Subcutaneous abdominal adipose tissue (tissue), 5 donors: ENCODE measurements around the gene SDCBP2.

Source experiments
- H3K27ac ChIP-seq: one replicate; pipeline ENCODE4 v1.7.0; 2013; ENCODE audit warnings: low read depth, mild to moderate bottlenecking, inconsistent platforms, low read length, moderate library complexity
- H3K27me3 ChIP-seq, 5 donors: one replicate each; pipeline ENCODE4 v1.7.0; 2013; ENCODE audit warnings: low read length in 5 of 5, inconsistent platforms in 1 of 5; ENCODE audit not compliant: control insufficient read depth in 5 of 5, insufficient read depth in 4 of 5
- H3K36me3 ChIP-seq, 5 donors: one replicate each; pipeline ENCODE4 v1.7.0; 2013; ENCODE audit warnings: low read length in 5 of 5; ENCODE audit not compliant: control insufficient read depth in 5 of 5, insufficient read depth in 5 of 5
- H3K4me1 ChIP-seq, 5 donors: one replicate each; pipeline ENCODE4 v1.7.0; 2013; ENCODE audit warnings: low read length in 5 of 5, mild to moderate bottlenecking in 3 of 5, moderate library complexity in 1 of 5; ENCODE audit not compliant: control insufficient read depth in 5 of 5, insufficient read depth in 5 of 5
- H3K4me3 ChIP-seq, 5 donors: one replicate each; pipeline ENCODE4 v1.7.0; 2013; ENCODE audit warnings: low read length in 5 of 5, low read depth in 1 of 5
- H3K9ac ChIP-seq, 5 donors: one replicate each; pipeline ENCODE4 v1.7.0; 2013; ENCODE audit warnings: low read length in 5 of 5, mild to moderate bottlenecking in 4 of 5, moderate library complexity in 3 of 5
- H3K9me3 ChIP-seq, 5 donors: one replicate each; pipeline ENCODE4 v1.7.0; 2013; ENCODE audit warnings: low read length in 5 of 5; ENCODE audit not compliant: control insufficient read depth in 5 of 5
- donor health status: healthy.
- donor health status: healthy.
- donor health status: healthy.
- donor health status: healthy.
- donor health status: healthy.

SDCBP2 gene

DNA sequence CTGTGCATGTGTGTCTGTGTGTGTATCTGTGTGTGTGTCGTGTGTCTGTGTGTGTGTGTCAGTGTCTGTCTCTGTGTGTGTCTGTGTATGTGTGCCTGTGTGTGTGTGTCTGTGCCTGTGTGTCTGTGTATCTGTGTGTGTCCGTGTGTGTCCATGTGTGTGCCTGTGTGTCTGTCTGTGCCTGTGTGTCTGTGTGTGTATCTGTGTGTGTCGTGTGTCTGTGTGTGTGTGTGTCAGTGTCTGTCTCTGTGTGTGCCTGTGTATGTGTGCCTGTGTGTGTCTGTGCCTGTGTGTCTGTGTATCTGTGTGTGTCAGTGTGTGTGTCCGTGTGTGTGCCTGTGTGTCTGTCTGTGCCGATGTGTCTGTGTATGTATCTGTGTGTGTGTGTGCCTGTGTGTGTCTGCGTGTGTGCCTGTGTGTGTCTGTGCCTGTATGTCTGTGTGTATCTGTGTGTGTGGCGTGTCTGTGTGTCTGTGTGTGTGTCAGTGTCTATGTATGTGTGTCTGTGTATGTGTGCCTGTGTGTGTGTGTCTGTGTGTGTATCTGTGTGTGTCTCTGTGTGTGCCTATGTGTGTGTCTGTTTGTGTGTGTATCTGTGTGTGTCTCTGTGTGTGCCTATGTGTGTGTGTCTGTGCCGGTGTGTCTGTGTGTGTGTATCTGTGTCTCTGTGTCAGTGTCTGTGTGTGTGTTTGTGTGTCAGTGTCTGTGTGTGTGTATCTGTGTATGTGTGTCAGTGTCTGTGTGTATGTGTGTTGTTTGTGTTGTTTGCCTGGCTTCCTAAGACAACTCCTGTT, 51.2 kb downstream of the SDCBP2 start:
- H3K9ac ChIP-seq: no peak overlapping the region
- no peaks in the 10 kb centered on the region for H3K9me3 ChIP-seq
- no peak overlapping the region for H3K27ac ChIP-seq
- H3K36me3 ChIP-seq: peaks cover 0 to 3% (median 0%) of the 10 kb centered on the region in 5 donors
- no peak overlapping the region for H3K4me3 ChIP-seq
- no peaks in the 10 kb centered on the region for H3K4me1 ChIP-seq
- no peaks in the 10 kb centered on the region for H3K27me3 ChIP-seq

DNA sequence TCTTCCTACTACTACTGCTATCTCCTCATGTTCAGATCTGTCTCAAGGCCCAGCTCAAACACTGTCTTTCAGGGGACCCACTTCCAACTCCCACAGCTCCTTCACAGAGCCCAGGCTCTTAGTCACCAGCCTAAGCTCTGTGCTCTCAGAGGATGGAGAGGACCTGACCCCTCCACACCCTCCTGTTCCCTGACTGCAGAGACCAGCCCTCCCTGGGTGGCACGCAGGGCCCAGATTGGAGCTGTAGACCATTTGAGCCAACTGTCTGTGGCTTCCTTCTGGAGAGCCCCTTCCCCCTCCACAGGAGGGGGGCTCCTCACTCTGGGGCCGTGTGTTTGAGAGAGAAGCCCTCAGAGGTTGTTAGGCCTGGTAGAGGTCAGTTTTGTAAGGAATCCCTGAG, 53.0 kb downstream of the SDCBP2 start:
- no peak overlapping the region for H3K27ac ChIP-seq
- no peak overlapping the region for H3K4me3 ChIP-seq
- H3K9me3 ChIP-seq: no peaks in the 10 kb centered on the region
- H3K36me3 ChIP-seq: peaks cover 0 to 3% (median 0%) of the 10 kb centered on the region in 5 donors
- no peaks in the 10 kb centered on the region for H3K4me1 ChIP-seq
- no peaks in the 10 kb centered on the region for H3K27me3 ChIP-seq
- H3K9ac ChIP-seq: peak overlapping the region in 1 of 5 donors; percentile 18

DNA sequence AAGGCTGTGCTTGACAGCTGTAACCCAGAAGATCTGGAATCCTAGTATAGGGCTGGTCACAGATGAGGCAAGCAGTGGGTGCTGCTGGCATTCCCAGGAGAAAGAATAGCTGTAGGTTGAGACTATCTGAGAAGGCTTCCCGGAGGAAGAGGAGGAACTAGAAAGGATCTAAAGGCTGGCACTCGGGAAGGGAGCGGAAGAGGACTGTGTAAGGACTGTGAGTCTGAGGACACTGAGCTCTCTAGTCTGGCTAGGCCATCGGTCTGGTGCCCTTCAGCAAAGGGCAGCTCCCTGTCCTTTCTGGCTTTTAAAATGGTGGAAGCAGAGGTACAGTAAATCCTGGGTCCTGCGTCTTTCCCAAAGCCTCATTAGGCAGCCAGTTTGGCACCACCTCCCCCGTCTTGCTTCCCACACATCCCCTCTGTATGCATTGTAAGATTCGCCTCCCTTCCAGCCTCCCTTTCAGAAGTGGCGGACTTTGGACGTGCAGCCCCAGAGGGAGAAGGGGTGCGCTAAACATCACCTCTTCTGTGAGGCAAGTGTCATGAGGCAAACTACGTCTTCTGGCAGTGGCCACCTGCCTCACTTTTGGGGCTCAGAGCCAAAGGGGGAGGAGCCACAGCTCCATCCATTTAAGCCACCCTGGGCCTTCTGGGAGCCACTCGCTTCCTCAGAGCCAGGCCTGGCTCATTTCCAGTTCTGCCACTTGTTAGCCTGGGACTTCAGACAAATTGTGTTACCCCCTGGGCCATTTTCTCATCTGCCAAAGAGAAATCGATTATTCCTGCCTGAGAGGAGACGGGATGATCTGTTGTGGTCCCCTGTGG, 54.2 kb downstream of the SDCBP2 start:
- H3K4me3 ChIP-seq: no peak overlapping the region
- peaks cover 0 to 3% (median 0%) of the 10 kb centered on the region in 5 donors for H3K36me3 ChIP-seq
- no peak overlapping the region for H3K9ac ChIP-seq
- no peaks in the 10 kb centered on the region for H3K9me3 ChIP-seq
- no peaks in the 10 kb centered on the region for H3K4me1 ChIP-seq
- no peaks in the 10 kb centered on the region for H3K27me3 ChIP-seq
- no peak overlapping the region for H3K27ac ChIP-seq

DNA sequence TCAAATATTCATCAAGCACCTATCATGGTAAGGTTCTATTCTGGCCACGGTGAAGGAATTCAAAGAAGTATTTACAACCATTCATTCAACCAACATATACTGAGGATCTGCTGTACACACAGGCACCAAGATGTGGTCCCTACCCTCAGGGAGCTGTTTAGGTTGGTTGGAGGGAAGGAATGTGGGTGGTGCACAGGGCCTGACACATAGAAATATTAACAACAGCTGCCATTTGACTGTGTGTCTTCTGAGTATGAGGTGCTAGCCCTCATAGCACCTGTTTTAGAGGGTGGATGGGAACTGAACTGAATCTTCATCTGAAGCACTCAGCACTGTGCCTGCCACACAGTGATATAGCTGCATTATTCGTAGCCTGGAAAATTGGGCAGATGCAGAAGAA, 55.6 kb downstream of the SDCBP2 start:
- H3K27me3 ChIP-seq: no peaks in the 10 kb centered on the region
- no peak overlapping the region for H3K27ac ChIP-seq
- no peak overlapping the region for H3K9ac ChIP-seq
- H3K4me3 ChIP-seq: no peak overlapping the region
- no peaks in the 10 kb centered on the region for H3K9me3 ChIP-seq
- peaks cover 0 to 3% (median 0%) of the 10 kb centered on the region in 5 donors for H3K36me3 ChIP-seq
- no peaks in the 10 kb centered on the region for H3K4me1 ChIP-seq

DNA sequence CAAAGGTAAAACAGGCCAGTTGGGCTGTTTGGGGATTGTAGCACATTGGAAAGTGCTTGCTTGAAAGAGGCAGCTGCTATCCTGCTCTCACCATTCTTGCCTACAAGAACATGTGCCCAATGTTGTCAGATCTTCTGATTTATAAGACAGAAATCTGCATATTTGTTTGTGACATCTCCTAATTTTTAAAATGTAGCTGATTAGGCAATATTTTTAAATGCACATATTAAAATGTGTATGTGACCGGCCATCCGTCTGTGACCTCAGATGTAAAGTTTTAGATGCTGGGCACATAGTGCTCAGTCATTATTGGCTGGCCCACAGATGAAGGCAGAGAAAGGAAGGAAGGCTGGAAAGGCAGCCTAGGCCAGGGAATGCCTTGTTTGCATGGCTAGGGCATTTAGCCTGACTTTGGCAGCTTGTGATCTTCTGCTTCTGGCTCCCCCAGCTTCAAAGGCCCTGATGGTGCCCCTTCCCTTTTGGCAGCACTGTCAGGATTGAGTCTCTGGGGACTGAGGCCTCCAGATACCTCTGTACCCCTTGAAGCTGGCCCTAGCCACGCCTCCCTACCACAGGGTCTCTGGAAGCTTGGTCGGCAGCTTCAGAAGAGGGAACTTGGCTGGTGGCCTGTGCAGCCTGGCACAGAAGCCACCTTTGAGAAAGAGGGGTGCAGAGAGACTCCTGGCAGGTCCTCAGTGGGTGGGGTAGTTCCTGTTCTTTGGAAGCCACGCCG, 56.4 kb downstream of the SDCBP2 start:
- Histone ChIP-seq H3K4me1 (no peaks in the 10 kb centered on the region), H3K9me3 (no peaks in the 10 kb centered on the region), H3K9ac (no peak overlapping the region), H3K36me3 (peaks cover 0 to 3% (median 0%) of the 10 kb centered on the region in 5 donors), H3K27ac (no peak overlapping the region), H3K27me3 (no peaks in the 10 kb centered on the region), H3K4me3 (no peak overlapping the region)

DNA sequence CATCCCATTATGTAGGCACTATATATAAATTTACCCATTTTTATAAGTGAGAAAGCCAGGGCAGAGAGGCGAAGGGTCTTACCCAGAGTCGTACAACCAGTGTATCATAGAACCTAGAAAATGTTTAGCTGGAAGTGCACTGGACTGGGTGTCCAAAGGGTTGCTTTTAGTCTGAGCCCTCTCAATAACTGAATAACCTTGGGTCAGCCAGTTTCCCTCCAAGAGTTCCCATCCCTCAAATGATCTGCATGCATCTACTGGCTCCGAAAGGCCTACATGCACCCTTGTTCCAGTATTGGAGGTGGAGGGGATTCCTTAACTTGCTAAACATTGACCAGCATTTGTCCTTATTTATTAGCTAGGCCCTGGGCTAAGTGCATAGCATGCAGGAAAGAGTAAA, 59.1 kb downstream of the SDCBP2 start:
- Histone ChIP-seq H3K36me3 (peaks cover 0 to 3% (median 0%) of the 10 kb centered on the region in 5 donors), H3K27ac (no peak overlapping the region), H3K9ac (no peak overlapping the region), H3K4me1 (peaks cover 0 to 16% (median 16%) of the 10 kb centered on the region in 5 donors), H3K4me3 (no peak overlapping the region), H3K9me3 (no peaks in the 10 kb centered on the region), H3K27me3 (peaks cover 0 to 2% (median 0%) of the 10 kb centered on the region in 5 donors)

DNA sequence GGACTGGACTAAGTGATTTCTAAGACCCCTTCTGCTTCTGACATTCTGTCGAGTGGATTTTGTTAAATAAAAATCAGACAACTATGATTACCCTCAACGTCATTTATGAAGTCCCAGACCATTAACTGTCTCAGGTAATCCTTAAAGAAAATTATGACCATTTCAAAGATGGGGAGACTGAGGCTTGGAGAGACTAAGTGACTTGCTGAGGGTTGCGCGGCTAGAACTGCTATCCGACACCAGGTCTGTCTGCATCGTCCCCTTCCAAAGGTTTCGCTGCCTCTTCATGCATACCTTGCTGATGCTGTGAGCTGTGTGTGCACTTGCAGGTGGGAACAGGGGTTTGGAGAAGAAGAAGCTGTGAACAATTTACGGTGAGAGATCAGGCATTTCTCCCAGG, 59.7 kb downstream of the SDCBP2 start:
- peaks cover 0 to 16% (median 16%) of the 10 kb centered on the region in 5 donors for H3K4me1 ChIP-seq
- H3K36me3 ChIP-seq: peaks cover 0 to 3% (median 0%) of the 10 kb centered on the region in 5 donors
- no peak overlapping the region for H3K9ac ChIP-seq
- peaks cover 0 to 2% (median 0%) of the 10 kb centered on the region in 5 donors for H3K27me3 ChIP-seq
- no peaks in the 10 kb centered on the region for H3K9me3 ChIP-seq
- no peak overlapping the region for H3K27ac ChIP-seq
- H3K4me3 ChIP-seq: no peak overlapping the region

DNA sequence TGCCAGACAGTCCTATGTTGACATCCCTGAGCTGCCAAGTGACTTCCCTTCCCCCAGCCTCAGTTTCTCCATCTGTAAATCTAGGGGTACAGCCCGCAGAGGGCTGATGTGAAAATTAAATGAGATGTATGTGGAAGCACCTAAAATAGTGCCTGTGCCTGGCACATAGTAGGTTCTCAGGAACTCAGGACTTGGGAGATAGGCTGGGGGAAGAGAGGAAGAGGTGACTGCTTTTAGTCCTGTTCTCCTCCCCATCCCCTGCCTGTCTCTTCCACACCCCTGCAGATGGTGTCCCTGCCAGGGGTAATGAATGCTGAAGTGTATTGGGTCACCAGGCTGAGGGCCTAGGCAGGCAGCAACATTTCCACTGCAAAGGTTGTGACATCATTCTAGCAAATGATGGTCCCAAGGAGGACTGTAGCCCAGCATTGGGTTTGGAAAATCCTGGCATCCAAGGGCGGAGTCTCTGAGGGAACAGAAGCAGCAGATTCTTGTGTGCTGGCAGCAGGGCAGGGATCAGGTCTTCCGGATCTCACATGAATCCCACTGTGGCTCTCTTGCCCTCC, 61.0 kb downstream of the SDCBP2 start:
- Histone ChIP-seq H3K27me3 (peaks cover 0 to 2% (median 0%) of the 10 kb centered on the region in 5 donors), H3K27ac (no peak overlapping the region), H3K9ac (no peak overlapping the region), H3K4me1 (peaks cover 0 to 16% (median 16%) of the 10 kb centered on the region in 5 donors), H3K4me3 (no peak overlapping the region), H3K9me3 (no peaks in the 10 kb centered on the region), H3K36me3 (peaks cover 0 to 3% (median 0%) of the 10 kb centered on the region in 5 donors)

DNA sequence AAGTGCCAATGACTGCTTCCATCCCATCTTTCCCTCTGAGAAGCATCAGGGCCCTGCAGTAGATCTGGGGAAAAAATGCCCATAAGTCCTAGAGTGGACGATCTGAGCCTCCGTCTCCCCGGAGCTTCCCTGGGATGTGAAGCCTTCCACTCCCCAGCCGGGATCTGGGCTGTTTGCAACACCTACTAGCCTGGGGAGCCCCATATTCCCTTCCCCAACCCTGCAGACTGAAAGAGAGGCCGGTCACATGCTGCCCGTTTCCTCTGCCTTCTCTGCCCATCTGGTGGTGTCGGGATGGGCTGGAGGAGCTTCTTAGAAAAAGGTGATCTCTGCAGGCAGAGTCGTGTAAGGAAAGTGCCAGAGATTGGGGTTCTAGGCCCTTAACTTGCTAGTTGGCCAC, 61.8 kb downstream of the SDCBP2 start:
- H3K36me3 ChIP-seq: peaks cover 0 to 3% (median 0%) of the 10 kb centered on the region in 5 donors
- H3K9me3 ChIP-seq: no peaks in the 10 kb centered on the region
- H3K4me3 ChIP-seq: peak overlapping the region in 1 of 5 donors; percentile 70
- peak overlapping the region in 1 of 5 donors; percentile 18 for H3K9ac ChIP-seq
- H3K4me1 ChIP-seq: peaks cover 0 to 16% (median 16%) of the 10 kb centered on the region in 5 donors
- no peak overlapping the region for H3K27ac ChIP-seq
- peaks cover 0 to 2% (median 0%) of the 10 kb centered on the region in 5 donors for H3K27me3 ChIP-seq
